Uterus (tissue), 2 donors: ENCODE measurements around the gene TLE4.

Experiments used
- CTCF ChIP-seq, 4 experiments: fragments of 200-600 bp in 2 of 4; fragments of 450-650 bp in 2 of 4; sonication (generic) in 2 of 4; IDR thresholded peaks; one replicate each; pipeline ENCODE4 v1.5.1; 2016 to 2019; ENCODE audit warnings: antibody characterized with exemption in 4 of 4, mild to moderate bottlenecking in 2 of 4, moderate library complexity in 1 of 4
- POLR2A ChIP-seq, 2 donors: fragments of 450-650 bp; IDR thresholded peaks; one replicate each; pipeline ENCODE4 v1.6.1; 2016; ENCODE audit warnings: antibody characterized with exemption in 2 of 2, mild to moderate bottlenecking in 1 of 2, moderate library complexity in 1 of 2

DNA sequence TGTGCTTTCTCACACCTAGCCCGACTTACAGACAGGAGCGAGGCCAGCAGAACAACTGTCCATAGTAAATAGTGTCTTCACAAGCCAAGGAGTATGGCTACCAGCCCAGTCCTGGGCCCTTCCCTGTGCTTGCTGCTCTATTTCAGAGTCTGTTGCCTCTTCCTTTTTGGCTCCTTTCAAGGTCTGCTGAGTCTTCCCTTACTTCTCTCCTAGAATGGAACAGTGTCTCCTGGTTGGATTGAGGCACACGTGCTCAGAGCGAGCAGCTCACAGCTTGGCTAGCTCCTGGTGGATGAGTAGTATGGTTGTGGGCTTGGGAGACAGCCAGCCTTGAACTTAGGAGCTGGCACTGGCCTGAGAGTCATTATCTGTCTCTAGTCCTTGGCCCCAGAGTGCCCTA, 72.8 kb downstream of the TLE4 start:
- TF ChIP-seq CTCF (IDR thresholded peaks at IDR 0.05) (no peak), POLR2A (IDR thresholded peaks at IDR 0.05) (no peak)
